ENCODE measurements around the gene NIPBL. TPM values are rescaled to one million over a fixed set of nuclear protein-coding genes. Genes with fewer than 3 reads are reported as not detected.

NIPBL gene
- total RNA-seq, 2 experiments from 2014 or later: 55.5 to 58.7 TPM

DNA sequence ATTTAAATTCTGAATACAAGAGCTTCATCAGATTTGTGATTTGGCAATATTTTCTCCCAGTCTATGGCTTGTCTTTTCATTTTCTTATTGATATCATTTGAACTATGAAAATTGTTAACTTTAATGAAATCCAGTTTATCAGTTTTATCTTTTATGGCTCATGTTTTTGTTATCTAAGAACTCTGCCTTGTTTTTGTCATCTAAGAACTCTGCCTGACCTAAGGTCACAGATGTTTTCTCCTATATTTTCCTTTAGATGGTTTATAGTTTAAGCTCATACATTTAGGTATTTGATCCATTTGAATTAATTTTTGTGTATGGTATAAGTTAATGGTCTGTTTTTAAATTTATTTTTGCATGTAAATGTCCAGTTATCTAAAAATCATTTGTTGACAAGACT lies 52.9 kb downstream of the NIPBL start:
- H3K27me3 Mint-ChIP-seq: no peaks in the 10 kb centered on the region
- H3K36me3 Mint-ChIP-seq (ENCODE audit: low read depth): peaks cover 12% of the 10 kb centered on the region
- H3K4me1 Mint-ChIP-seq: peaks cover 7% of the 10 kb centered on the region
- ChIA-PET CTCF (no interaction called here), POLR2A (no interaction called here)
- no peak for DNase-seq
- no peak overlapping the region for H3K27ac Mint-ChIP-seq
- H3K9me3 Mint-ChIP-seq: no peaks in the 10 kb centered on the region
- H3K4me3 Mint-ChIP-seq: no peak overlapping the region

DNA sequence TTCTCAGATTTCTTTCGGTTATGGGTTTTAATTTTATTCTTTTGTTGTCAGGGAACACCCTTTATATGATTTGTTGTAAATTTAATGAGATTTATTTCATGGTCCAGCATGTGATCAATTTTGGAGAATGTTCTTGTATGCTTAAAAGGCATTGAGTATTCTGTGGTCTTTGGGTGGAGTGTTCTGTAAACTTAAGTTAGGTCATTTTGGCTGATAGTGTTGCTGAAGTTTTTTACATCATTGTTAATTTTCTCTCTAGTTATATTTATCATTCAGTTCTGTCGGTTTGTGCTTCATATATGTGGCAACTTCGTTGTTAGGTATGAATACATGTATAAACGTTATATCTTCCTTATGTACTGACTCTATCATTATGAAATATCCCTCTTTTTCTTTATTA lies 55.5 kb downstream of the NIPBL start:
- no peak overlapping the region for H3K4me3 Mint-ChIP-seq
- no peak for DNase-seq
- CTCF ChIA-PET: no interaction called here
- no peaks in the 10 kb centered on the region for H3K9me3 Mint-ChIP-seq
- peaks cover 7% of the 10 kb centered on the region for H3K4me1 Mint-ChIP-seq
- H3K27ac Mint-ChIP-seq: no peak overlapping the region
- no peaks in the 10 kb centered on the region for H3K27me3 Mint-ChIP-seq
- POLR2A ChIA-PET: no interaction called here
- H3K36me3 Mint-ChIP-seq (ENCODE audit: low read depth): peaks cover 17% of the 10 kb centered on the region

DNA sequence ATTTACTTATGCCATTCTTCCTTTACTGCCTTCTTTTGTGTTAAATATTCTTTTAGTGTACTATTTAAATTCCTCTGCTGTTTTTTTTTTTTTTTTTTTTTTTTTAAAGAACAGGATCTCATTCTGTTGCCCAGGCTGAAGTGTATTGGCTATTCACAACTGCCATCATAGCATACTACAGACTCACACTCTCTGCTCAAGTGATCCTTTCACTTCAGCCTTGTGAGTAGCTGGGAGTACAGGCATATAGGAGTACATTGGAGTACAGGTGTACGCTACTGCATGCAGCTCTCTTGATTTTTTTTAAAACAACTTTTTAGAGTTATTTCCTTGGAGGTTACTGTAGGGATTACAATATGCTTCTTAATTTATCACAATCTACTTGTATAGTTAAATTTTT lies 56.1 kb downstream of the NIPBL start:
- ChIA-PET CTCF (no interaction called here), POLR2A (no interaction called here)
- no peak for DNase-seq
- no peaks in the 10 kb centered on the region for H3K27me3 Mint-ChIP-seq
- H3K4me3 Mint-ChIP-seq: no peak overlapping the region
- no peak overlapping the region for H3K27ac Mint-ChIP-seq
- peaks cover 7% of the 10 kb centered on the region for H3K4me1 Mint-ChIP-seq
- H3K36me3 Mint-ChIP-seq (ENCODE audit: low read depth): peaks cover 18% of the 10 kb centered on the region
- H3K9me3 Mint-ChIP-seq: no peaks in the 10 kb centered on the region

DNA sequence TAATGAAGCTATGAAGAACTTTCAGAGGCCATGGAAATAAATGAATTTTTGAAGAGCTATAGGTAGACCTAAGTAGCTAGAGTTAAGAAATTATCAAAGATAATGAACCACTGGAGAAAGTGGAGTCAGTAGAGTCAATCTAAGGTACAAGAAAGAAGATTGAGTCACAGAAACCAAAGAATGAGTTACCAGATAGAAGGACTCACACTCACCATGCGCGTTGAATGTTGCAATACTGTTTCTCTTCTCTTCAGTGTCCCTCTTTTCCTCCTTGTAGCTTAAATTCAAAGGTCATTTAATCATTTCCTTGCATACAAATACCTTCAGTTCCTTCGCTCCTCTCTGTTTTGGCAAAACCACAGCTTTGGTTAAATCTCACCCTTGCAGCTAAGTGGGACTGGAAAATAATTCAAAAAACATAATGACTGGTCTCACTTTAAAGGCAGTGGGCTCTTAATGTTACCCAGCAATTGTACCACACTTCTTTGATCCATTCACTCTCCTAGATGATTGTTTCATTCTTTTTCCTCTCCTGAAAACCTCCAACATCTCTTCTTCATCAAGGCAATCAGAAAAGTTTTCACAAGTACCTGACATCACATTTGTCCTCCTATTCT lies 58.3 kb downstream of the NIPBL start:
- no peaks in the 10 kb centered on the region for H3K27me3 Mint-ChIP-seq
- no peak overlapping the region for H3K27ac Mint-ChIP-seq
- no peaks in the 10 kb centered on the region for H3K9me3 Mint-ChIP-seq
- H3K4me1 Mint-ChIP-seq: peaks cover 3% of the 10 kb centered on the region
- CTCF ChIA-PET: no interaction called here
- no peak for DNase-seq
- POLR2A ChIA-PET: no interaction called here
- peaks cover 19% of the 10 kb centered on the region for H3K36me3 Mint-ChIP-seq (ENCODE audit: low read depth)
- no peak overlapping the region for H3K4me3 Mint-ChIP-seq

DNA sequence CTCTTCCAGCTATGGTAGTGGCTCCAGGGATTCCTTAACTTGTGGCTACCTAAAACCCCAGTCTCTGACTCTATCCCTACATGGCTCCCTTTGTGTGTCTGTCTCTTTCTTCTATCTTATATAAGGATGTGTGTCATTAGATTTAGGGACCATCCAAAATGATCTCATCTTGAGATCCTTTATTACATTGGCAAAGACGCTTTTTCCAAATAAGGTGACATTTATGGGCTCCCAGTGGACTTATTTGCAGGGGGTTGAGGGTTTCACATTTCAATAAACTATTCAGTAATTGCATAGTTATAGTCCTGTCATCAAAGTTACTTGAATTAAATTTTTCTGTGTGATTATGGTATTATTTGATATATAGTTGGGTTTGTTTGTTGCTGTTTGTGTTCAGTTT lies 59.2 kb downstream of the NIPBL start:
- no peak for DNase-seq
- POLR2A ChIA-PET: no interaction called here

DNA sequence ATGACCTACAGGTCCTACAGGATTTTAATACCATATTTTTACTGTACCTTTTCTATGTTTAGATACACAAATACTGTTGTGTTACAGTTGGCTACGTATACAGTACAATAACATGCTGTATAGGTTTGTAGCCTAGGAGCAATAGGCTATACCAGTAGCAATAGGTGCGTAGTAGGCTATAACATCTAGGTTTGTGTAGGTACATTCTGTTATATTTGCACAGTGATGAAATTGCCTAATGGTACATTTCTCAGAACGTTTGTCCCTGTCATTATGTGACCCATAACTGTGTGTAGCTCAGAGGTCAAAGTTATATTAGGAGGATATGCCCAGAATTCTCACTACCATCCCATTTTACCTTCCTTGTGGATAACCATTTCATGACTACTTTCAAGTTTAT lies 59.7 kb downstream of the NIPBL start:
- H3K27me3 Mint-ChIP-seq: no peaks in the 10 kb centered on the region
- CTCF ChIA-PET: no interaction called here
- H3K4me3 Mint-ChIP-seq: no peak overlapping the region
- POLR2A ChIA-PET: no interaction called here
- peaks cover 4% of the 10 kb centered on the region for H3K4me1 Mint-ChIP-seq
- no peaks in the 10 kb centered on the region for H3K9me3 Mint-ChIP-seq
- no peak overlapping the region for H3K27ac Mint-ChIP-seq
- H3K36me3 Mint-ChIP-seq (ENCODE audit: low read depth): peaks cover 19% of the 10 kb centered on the region
- DNase-seq: no peak

More for the DNA sequence above, 59.2 kb downstream of the NIPBL start:
- Mint-ChIP-seq H3K36me3 (ENCODE audit: low read depth) (peaks cover 19% of the 10 kb centered on the region), H3K9me3 (no peaks in the 10 kb centered on the region), H3K4me1 (peaks cover 4% of the 10 kb centered on the region), H3K4me3 (no peak overlapping the region), H3K27me3 (no peaks in the 10 kb centered on the region), H3K27ac (no peak overlapping the region)
- CTCF ChIA-PET: no interaction called here

DNA sequence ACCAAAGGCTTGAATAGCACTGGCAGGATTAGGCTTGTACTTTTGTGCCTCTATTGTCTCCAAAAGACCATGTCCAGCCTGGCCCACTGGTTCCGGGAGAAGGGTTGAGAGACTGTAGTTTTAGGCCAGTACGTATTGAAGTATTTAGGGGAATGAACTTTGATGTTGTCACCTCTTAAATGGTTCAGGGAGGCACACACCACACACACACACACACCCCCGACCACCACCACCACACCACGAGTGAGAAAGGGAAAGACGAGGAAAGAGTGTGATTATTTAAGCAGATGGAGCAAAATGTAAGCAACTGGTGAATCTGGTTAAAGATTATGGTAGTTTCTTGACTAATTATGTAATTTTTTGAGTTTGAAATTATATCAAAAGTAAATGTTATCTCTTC lies 61.6 kb downstream of the NIPBL start:
- Mint-ChIP-seq H3K4me3 (no peak overlapping the region), H3K27me3 (no peaks in the 10 kb centered on the region), H3K9me3 (no peaks in the 10 kb centered on the region), H3K36me3 (ENCODE audit: low read depth) (peaks cover 9% of the 10 kb centered on the region), H3K27ac (no peak overlapping the region), H3K4me1 (peaks cover 1% of the 10 kb centered on the region)
- DNase-seq: no peak
- ChIA-PET POLR2A (no interaction called here), CTCF (no interaction called here)

DNA sequence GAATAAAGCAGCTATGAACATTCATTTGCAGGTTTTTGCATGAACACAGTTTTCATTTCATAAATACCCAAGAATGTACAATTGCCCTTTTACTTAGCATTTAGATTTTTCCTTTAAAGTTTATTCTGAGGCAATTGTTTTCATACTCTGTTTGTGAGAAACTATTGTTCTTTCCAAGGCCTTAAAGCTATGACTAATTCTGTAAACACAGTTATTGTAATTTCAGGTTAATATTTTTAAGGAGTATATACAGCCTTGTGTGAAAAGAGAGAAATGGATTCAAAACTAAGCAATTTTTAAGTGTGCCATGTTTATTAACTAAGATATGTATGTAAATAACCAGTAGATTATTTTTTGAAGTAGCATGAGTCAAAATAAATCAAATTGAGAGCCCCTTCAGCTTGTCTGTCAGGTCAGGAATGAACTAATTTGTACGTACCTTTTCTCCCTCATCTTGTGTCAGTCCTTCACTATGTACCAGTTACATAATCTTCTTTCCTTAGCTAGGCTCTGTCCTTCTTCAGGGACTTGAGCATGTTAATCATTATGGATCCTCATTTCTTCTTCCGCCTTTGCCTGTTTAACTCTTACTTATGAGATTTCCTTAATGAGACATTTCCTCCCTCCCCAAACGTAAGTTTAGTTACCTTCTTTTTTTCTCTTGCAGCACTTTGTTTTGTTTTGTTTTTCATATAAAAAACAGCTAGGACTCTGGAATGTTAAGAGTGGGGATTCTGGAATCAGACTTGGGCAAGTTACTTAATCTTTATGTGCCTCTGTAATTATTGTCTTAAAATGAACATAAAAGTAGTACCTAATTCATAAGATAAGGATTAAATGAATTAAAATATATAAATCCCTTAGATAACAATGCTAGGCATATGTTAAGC lies 63.6 kb downstream of the NIPBL start:
- Mint-ChIP-seq H3K4me3 (no peak overlapping the region), H3K27ac (no peak overlapping the region)

DNA sequence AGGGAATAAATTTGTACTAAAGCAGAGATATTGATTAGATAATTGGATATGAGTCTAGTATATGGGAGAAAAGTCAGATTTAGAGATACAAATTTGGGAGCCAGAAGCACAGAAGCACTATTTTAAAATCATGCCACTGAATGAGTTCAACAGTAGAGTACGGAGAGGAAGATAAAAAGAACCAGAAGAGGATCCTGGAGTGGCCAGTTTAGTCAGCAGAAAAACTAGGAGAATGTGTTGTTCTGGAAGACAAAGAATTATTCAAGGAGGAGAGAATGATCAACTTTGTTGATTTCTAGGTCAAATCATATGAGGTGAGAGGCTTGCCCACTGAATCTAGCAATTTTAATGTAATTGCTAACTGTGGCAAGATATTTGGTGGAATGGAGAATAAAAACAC lies 67.0 kb downstream of the NIPBL start:
- ChIA-PET CTCF (interaction anchor here (1.0 kb wide), 1 partner anchor 75 kb away, joined by 3 read pairs; no protein-coding TSS in a partner anchor), POLR2A (no interaction called here)
- no peak for DNase-seq
- no peaks in the 10 kb centered on the region for H3K36me3 Mint-ChIP-seq (ENCODE audit: low read depth)
- no peak overlapping the region for H3K4me3 Mint-ChIP-seq
- no peaks in the 10 kb centered on the region for H3K27me3 Mint-ChIP-seq
- H3K9me3 Mint-ChIP-seq: no peaks in the 10 kb centered on the region
- H3K27ac Mint-ChIP-seq: no peak overlapping the region
- H3K4me1 Mint-ChIP-seq: peaks cover 2% of the 10 kb centered on the region

More for the DNA sequence above, 63.6 kb downstream of the NIPBL start:
- CTCF ChIA-PET: no interaction called here
- Mint-ChIP-seq H3K36me3 (ENCODE audit: low read depth) (peaks cover 6% of the 10 kb centered on the region), H3K9me3 (no peaks in the 10 kb centered on the region), H3K4me1 (peaks cover 2% of the 10 kb centered on the region), H3K27me3 (no peaks in the 10 kb centered on the region)
- no peak for DNase-seq
- POLR2A ChIA-PET: no interaction called here

DNA sequence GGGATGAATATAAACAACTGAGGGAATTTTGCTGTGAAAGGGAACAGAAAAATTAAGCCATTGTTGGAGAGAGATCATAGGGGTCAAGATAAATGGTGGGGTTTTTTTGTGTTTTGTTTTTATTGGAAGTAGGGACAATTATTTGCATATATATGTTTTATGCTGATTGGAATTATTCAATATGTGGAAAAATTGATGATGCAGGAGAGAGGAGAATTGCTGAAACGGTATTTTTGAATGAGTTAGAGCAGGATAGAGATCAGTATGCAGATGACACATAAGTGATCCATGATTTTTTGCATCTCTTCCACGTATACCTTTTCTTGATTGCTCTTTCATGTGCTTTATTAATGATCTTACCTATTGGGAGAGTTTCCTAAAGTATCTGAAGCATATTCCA lies 67.5 kb downstream of the NIPBL start:
- Mint-ChIP-seq H3K27ac (no peak overlapping the region), H3K36me3 (ENCODE audit: low read depth) (no peaks in the 10 kb centered on the region), H3K9me3 (no peaks in the 10 kb centered on the region), H3K27me3 (no peaks in the 10 kb centered on the region), H3K4me3 (no peak overlapping the region), H3K4me1 (peaks cover 2% of the 10 kb centered on the region)
- ChIA-PET CTCF (interaction anchor here (0.6 kb wide), 1 partner anchor 84 kb away, joined by 5 read pairs; no protein-coding TSS in a partner anchor), POLR2A (no interaction called here)
- no peak for DNase-seq

DNA sequence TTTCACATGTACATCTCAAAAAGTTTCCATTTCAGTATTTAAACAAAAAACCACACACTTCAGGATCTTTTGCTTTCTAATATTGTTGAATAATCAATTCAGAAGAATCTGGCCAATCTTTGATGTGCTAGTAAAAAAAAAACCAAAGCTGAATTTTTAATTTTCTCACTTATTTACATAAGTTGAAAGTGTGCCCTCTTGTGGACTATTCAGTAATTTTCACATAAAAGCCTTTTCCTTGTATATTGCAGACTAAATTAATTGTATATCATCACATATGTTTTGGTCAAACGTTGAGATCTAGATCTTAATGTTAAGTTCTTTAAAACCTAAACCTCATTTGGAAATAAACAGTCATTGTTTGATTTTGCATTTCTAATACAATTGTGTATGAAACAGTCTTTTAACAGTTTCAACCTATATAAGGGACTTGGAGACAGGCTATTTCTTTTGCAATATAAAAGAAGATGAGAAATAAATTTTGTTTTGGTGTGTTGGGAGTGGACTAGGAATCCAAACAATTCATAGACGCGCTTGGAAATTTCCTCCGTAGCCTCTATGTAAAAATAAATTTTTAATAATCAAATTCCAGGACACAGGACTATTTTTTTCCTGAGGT lies 68.1 kb downstream of the NIPBL start:
- H3K27ac Mint-ChIP-seq: no peak overlapping the region
- H3K9me3 Mint-ChIP-seq: no peaks in the 10 kb centered on the region
- no peak overlapping the region for H3K4me3 Mint-ChIP-seq
- peaks cover 2% of the 10 kb centered on the region for H3K4me1 Mint-ChIP-seq
- CTCF ChIA-PET: interaction anchor here (0.6 to 1.7 kb wide), 3 partner anchors 68 to 83 kb away, joined by 3 to 7 read pairs (median 5); partner anchors contain the start of gene NIPBL
- H3K36me3 Mint-ChIP-seq (ENCODE audit: low read depth): no peaks in the 10 kb centered on the region
- no peak for DNase-seq
- POLR2A ChIA-PET: no interaction called here
- H3K27me3 Mint-ChIP-seq: no peaks in the 10 kb centered on the region

DNA sequence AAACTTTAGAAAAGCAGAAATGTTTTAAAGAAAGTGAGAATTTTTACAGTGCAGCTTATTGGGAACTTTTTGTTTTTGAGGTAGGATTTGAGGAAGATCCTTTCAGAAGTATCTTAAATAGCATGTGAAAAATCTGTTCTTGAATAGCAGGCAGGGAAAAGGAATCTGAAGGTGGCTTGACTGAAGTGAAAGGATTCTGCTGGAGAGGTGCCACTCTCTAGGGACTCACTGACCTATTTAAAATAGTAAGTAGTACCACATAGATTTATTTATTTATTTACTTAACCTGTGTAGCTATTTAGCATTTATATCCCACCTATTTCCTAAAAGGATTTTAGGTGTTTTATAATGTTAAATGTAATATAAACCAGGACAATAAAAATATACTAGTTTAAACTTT lies 69.1 kb downstream of the NIPBL start:
- no peaks in the 10 kb centered on the region for H3K36me3 Mint-ChIP-seq (ENCODE audit: low read depth)
- H3K27ac Mint-ChIP-seq: no peak overlapping the region
- no peak for DNase-seq
- ChIA-PET POLR2A (no interaction called here), CTCF (interaction anchor here (1.0 to 1.9 kb wide), 5 partner anchors 13 to 216 kb away, joined by 3 to 9 read pairs (median 4); partner anchors contain the start of gene NIPBL)
- no peak overlapping the region for H3K4me3 Mint-ChIP-seq
- H3K9me3 Mint-ChIP-seq: no peaks in the 10 kb centered on the region
- peaks cover 1% of the 10 kb centered on the region for H3K4me1 Mint-ChIP-seq
- H3K27me3 Mint-ChIP-seq: no peaks in the 10 kb centered on the region

DNA sequence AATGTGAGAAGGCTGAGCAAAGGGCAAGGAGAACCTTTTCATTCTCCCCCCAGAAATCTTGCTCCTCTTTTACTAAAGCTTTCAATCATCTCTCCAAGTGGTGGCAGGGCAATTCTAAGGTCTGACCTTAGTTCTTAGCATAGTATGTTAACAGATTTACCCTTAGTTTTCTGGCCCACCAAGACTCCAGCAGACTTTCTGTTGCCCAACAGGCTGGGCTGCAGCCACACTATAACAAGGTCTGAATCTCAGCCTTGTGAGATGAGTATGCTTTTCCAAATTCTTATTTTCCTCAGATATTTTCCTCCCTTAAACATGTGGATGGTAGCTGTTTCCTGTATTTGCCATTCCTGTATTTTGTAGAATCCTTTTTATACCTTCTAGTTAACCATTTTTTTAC lies 69.5 kb downstream of the NIPBL start:
- DNase-seq: no peak
- H3K4me1 Mint-ChIP-seq: peaks cover 1% of the 10 kb centered on the region
- no peaks in the 10 kb centered on the region for H3K9me3 Mint-ChIP-seq
- no peaks in the 10 kb centered on the region for H3K27me3 Mint-ChIP-seq
- no peak overlapping the region for H3K4me3 Mint-ChIP-seq
- no peak overlapping the region for H3K27ac Mint-ChIP-seq
- CTCF ChIA-PET: interaction anchor here (0.5 to 1.9 kb wide), 7 partner anchors 12 to 433 kb away, joined by 3 to 9 read pairs (median 3); partner anchors contain the start of genes NIPBL and WDR70
- no peaks in the 10 kb centered on the region for H3K36me3 Mint-ChIP-seq (ENCODE audit: low read depth)
- POLR2A ChIA-PET: no interaction called here
